Endothelial cell (in vitro differentiated cells): Measurements from ENCODE around the gene KRT76. TPM values are rescaled to one million over a fixed set of nuclear protein-coding genes. Genes with fewer than 3 reads are reported as not detected.

ENCODE experiments used
- DNase-seq: peaks from one replicate; pipeline ENCODE4 v3.0.0; 2021; ENCODE audit warnings: low spot score
- H3K27ac Mint-ChIP-seq: one replicate; pipeline ENCODE4 v1.8.0; 2021; ENCODE audit warnings: mixed read lengths, inconsistent platforms; ENCODE audit not compliant: unreplicated experiment
- H3K27me3 Mint-ChIP-seq: one replicate; pipeline ENCODE4 v1.8.0; 2021; ENCODE audit warnings: mild to moderate bottlenecking, moderate library complexity, mixed read lengths, inconsistent platforms; ENCODE audit not compliant: unreplicated experiment
- H3K36me3 Mint-ChIP-seq: one replicate; pipeline ENCODE4 v1.8.0; 2021; ENCODE audit warnings: mild to moderate bottlenecking, low read depth, mixed read lengths, inconsistent platforms; ENCODE audit not compliant: unreplicated experiment
- H3K4me1 Mint-ChIP-seq: one replicate; pipeline ENCODE4 v1.8.0; 2021; ENCODE audit warnings: mild to moderate bottlenecking, mixed read lengths, inconsistent platforms; ENCODE audit not compliant: unreplicated experiment
- H3K4me3 Mint-ChIP-seq: one replicate; pipeline ENCODE4 v1.8.0; 2021; ENCODE audit warnings: mild to moderate bottlenecking, mixed read lengths, inconsistent platforms; ENCODE audit not compliant: unreplicated experiment
- H3K9me3 Mint-ChIP-seq: one replicate; pipeline ENCODE4 v1.8.0; 2021; ENCODE audit warnings: mixed read lengths, inconsistent platforms; ENCODE audit not compliant: unreplicated experiment
- total RNA-seq: library from RNA; stranded (reverse); fragmentation: NEBNext Ultra II Directional; extraction: Animal tissue kit (Norgen Biotek cat#: 25700); gene quantifications from one replicate; pipeline ENCODE4 v1.2.1, GENCODE V29; 2021; ENCODE audit not compliant: unreplicated experiment
- TF ChIP-seq, protein P1 (sequence below): fragments of 200-600 bp; sonication (generic); IDR thresholded peaks from one replicate; pipeline ENCODE4 v1.5.0; 2021; ENCODE audit warnings: antibody characterized with exemption; ENCODE audit not compliant: unreplicated experiment

Gene KRT76
- total RNA-seq, 1 donor from 2014 or later, result not detected

- H3K9me3 Mint-ChIP-seq, result no peaks in the 10 kb centered on the region
- no peak overlapping the region for H3K27ac Mint-ChIP-seq
- no peaks in the 10 kb centered on the region for H3K36me3 Mint-ChIP-seq
- TF ChIP-seq, protein P1, sequence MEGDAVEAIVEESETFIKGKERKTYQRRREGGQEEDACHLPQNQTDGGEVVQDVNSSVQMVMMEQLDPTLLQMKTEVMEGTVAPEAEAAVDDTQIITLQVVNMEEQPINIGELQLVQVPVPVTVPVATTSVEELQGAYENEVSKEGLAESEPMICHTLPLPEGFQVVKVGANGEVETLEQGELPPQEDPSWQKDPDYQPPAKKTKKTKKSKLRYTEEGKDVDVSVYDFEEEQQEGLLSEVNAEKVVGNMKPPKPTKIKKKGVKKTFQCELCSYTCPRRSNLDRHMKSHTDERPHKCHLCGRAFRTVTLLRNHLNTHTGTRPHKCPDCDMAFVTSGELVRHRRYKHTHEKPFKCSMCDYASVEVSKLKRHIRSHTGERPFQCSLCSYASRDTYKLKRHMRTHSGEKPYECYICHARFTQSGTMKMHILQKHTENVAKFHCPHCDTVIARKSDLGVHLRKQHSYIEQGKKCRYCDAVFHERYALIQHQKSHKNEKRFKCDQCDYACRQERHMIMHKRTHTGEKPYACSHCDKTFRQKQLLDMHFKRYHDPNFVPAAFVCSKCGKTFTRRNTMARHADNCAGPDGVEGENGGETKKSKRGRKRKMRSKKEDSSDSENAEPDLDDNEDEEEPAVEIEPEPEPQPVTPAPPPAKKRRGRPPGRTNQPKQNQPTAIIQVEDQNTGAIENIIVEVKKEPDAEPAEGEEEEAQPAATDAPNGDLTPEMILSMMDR, result no peak
- H3K27me3 Mint-ChIP-seq, result peaks cover 3% of the 10 kb centered on the region
- H3K4me3 Mint-ChIP-seq, result no peak overlapping the region
- no peaks in the 10 kb centered on the region for H3K4me1 Mint-ChIP-seq
- DNase-seq, result no peak
These were observed 32.0 kb upstream of the KRT76 start for GRCh38 chr12:52809166-52809565.

GRCh38 chr12:52808573-52809160 is 31.5 kb upstream of the KRT76 start:
- Mint-ChIP-seq H3K9me3 (no peaks in the 10 kb centered on the region), H3K36me3 (no peaks in the 10 kb centered on the region), H3K27ac (no peak overlapping the region), H3K4me3 (no peak overlapping the region), H3K27me3 (peaks cover 2% of the 10 kb centered on the region), H3K4me1 (no peaks in the 10 kb centered on the region)
- DNase-seq, result no peak
- TF ChIP-seq, protein P1, result no peak

GRCh38 chr12:52807544-52808470 is 30.7 kb upstream of the KRT76 start:
- Mint-ChIP-seq H3K27ac (no peak overlapping the region), H3K4me3 (no peak overlapping the region), H3K4me1 (no peaks in the 10 kb centered on the region), H3K27me3 (peaks cover 2% of the 10 kb centered on the region), H3K9me3 (no peaks in the 10 kb centered on the region), H3K36me3 (no peaks in the 10 kb centered on the region)
- TF ChIP-seq, protein P1, result no peak
- DNase-seq, result no peak

- TF ChIP-seq, protein P1, result no peak
- no peak overlapping the region for H3K4me3 Mint-ChIP-seq
- no peaks in the 10 kb centered on the region for H3K9me3 Mint-ChIP-seq
- H3K36me3 Mint-ChIP-seq, result no peaks in the 10 kb centered on the region
- DNase-seq, result no peak
- no peak overlapping the region for H3K27ac Mint-ChIP-seq
- no peaks in the 10 kb centered on the region for H3K4me1 Mint-ChIP-seq
- peaks cover 2% of the 10 kb centered on the region for H3K27me3 Mint-ChIP-seq
These were observed 29.8 kb upstream of the KRT76 start for GRCh38 chr12:52806821-52807543.
